IMR-90 (cell line): ENCODE data around the gene THAP12.

ENCODE experiments used
- CEBPB ChIP-seq: IDR thresholded peaks from 2 replicates; pipeline ENCODE4 v1.6.1; 2012; ENCODE audit warnings: low read depth, low read length, improper control_type of control experiment
- MAFK ChIP-seq: IDR thresholded peaks from 2 replicates; pipeline ENCODE4 v1.6.1; 2012; ENCODE audit warnings: low read depth, low read length, improper control_type of control experiment
- MAZ ChIP-seq: IDR thresholded peaks from 2 replicates; pipeline ENCODE4 v1.6.1; 2012; ENCODE audit warnings: low read depth, mild to moderate bottlenecking, low read length, improper control_type of control experiment, moderate library complexity, borderline replicate concordance
- NFE2L2 ChIP-seq: fragments of 150-350 bp; IDR thresholded peaks from 2 replicates; pipeline ENCODE4 v1.6.1; 2016; ENCODE audit warnings: low read depth, mild to moderate bottlenecking, low read length
- POLR2A ChIP-seq: IDR thresholded peaks from 2 replicates; pipeline ENCODE4 v1.6.1; 2012; ENCODE audit warnings: mild to moderate bottlenecking, low read depth, low read length
- RAD21 ChIP-seq: IDR thresholded peaks from 2 replicates; pipeline ENCODE4 v1.6.1; 2012; ENCODE audit warnings: low read length, improper control_type of control experiment
- RCOR1 ChIP-seq: IDR thresholded peaks from 2 replicates; pipeline ENCODE4 v1.6.1; 2012; ENCODE audit warnings: mild to moderate bottlenecking, low read length, improper control_type of control experiment; ENCODE audit not compliant: insufficient replicate concordance
- TF ChIP-seq, protein P1 (sequence below): conservative IDR thresholded peaks from 2 replicates; pipeline ENCODE4 v1.5.1; 2012; ENCODE audit warnings: mild to moderate bottlenecking, low read depth, low read length, improper control_type of control experiment
- TF ChIP-seq, protein P2 (sequence below): fragments of 150-350 bp; IDR thresholded peaks from 2 replicates; pipeline ENCODE4 v1.6.1; 2017; ENCODE audit warnings: mild to moderate bottlenecking, antibody characterized with exemption, low read length, low read depth
- TF ChIP-seq, protein P3 (sequence below): fragments of 150-350 bp; IDR thresholded peaks from 2 replicates; pipeline ENCODE4 v1.6.1; 2016; ENCODE audit warnings: low read depth, mild to moderate bottlenecking, low read length, moderate library complexity, borderline replicate concordance

DNA sequence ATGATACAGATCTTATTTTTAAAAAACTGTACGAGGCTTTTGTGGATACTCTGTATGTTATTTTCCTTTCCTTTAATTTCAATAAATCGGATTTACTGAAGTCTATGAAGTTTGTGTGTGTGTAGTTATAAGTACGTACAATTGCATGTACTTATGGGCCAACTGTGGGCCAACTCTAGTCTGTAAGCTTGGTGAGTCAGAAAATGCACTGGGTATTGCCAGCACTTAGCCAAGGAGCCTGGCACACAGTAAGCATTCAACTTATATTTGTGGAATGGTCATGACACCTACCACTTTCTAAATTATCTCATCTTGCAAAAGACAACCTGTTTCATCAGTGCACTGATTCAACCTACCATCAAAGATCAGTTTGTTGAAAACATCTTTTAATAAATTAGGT lies 32.6 kb downstream of the THAP12 start:
- TF ChIP-seq, protein P1, sequence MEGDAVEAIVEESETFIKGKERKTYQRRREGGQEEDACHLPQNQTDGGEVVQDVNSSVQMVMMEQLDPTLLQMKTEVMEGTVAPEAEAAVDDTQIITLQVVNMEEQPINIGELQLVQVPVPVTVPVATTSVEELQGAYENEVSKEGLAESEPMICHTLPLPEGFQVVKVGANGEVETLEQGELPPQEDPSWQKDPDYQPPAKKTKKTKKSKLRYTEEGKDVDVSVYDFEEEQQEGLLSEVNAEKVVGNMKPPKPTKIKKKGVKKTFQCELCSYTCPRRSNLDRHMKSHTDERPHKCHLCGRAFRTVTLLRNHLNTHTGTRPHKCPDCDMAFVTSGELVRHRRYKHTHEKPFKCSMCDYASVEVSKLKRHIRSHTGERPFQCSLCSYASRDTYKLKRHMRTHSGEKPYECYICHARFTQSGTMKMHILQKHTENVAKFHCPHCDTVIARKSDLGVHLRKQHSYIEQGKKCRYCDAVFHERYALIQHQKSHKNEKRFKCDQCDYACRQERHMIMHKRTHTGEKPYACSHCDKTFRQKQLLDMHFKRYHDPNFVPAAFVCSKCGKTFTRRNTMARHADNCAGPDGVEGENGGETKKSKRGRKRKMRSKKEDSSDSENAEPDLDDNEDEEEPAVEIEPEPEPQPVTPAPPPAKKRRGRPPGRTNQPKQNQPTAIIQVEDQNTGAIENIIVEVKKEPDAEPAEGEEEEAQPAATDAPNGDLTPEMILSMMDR = no peak
- TF ChIP-seq POLR2A (no peak), RCOR1 (no peak), MAFK (no peak), RAD21 (no peak), CEBPB (no peak), NFE2L2 (no peak), MAZ (no peak)
- TF ChIP-seq, protein P2, sequence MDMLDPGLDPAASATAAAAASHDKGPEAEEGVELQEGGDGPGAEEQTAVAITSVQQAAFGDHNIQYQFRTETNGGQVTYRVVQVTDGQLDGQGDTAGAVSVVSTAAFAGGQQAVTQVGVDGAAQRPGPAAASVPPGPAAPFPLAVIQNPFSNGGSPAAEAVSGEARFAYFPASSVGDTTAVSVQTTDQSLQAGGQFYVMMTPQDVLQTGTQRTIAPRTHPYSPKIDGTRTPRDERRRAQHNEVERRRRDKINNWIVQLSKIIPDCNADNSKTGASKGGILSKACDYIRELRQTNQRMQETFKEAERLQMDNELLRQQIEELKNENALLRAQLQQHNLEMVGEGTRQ = no peak
- TF ChIP-seq, protein P3, sequence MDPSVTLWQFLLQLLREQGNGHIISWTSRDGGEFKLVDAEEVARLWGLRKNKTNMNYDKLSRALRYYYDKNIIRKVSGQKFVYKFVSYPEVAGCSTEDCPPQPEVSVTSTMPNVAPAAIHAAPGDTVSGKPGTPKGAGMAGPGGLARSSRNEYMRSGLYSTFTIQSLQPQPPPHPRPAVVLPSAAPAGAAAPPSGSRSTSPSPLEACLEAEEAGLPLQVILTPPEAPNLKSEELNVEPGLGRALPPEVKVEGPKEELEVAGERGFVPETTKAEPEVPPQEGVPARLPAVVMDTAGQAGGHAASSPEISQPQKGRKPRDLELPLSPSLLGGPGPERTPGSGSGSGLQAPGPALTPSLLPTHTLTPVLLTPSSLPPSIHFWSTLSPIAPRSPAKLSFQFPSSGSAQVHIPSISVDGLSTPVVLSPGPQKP = no peak
